ENCODE data around the gene ZNHIT2.

DNA sequence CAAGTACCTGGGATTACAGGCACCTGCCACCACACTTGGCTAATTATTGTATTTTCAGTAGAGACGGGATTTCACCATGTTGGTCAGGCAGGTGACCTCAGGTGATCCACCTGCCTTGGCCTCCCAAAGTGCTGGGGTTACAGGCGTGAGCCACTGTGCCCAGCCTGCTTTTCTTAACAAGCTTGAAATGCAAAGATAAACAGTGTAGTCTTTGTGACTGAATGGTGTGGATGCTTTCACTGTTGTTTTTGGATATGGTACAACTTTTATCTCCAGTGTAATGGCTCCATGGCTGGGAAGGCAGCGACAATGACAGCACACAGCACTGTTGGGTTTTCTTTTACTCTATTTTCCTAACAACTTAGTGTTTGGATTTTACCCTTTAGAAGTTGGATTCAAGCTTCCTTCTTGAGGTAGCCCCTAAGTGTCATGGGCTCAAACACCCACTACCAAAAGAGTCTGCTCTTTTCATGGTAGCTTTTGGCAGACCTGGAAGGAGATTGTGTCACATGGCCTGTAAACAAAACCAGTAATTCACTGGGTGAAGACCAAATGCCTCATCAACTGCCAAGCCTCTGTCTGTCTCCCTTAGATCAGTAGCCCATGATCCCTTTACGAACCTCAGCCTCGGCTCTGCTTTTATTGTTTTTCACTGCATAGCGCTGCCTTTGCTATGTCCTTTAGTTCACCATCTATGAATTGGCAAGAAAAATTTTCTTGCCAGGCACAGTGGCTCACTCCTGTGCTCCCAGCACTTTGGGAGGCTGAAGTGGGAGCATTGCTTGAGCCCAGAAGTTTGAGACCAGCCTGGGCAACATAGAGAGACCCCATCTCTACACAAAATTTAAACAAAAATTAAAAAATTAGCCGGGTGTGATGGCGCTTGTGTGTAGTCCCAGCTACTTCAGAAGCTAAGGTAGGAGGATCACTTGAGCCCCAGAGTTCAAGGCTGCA lies 15.1 kb downstream of the ZNHIT2 start:
- TF ChIP-seq, protein P1, sequence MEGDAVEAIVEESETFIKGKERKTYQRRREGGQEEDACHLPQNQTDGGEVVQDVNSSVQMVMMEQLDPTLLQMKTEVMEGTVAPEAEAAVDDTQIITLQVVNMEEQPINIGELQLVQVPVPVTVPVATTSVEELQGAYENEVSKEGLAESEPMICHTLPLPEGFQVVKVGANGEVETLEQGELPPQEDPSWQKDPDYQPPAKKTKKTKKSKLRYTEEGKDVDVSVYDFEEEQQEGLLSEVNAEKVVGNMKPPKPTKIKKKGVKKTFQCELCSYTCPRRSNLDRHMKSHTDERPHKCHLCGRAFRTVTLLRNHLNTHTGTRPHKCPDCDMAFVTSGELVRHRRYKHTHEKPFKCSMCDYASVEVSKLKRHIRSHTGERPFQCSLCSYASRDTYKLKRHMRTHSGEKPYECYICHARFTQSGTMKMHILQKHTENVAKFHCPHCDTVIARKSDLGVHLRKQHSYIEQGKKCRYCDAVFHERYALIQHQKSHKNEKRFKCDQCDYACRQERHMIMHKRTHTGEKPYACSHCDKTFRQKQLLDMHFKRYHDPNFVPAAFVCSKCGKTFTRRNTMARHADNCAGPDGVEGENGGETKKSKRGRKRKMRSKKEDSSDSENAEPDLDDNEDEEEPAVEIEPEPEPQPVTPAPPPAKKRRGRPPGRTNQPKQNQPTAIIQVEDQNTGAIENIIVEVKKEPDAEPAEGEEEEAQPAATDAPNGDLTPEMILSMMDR (conservative IDR thresholded peaks at IDR 0.05; ENCODE audit: low read depth, low read length): no peak
- no peak for TF ChIP-seq EZH2 (IDR thresholded peaks at IDR 0.05; ENCODE audit: borderline replicate concordance, low read depth, low read length, poor library complexity, severe bottlenecking)

Data from A673 (cell line).